ES-I3 (cell line): ENCODE measurements around the gene NEK1.

Source experiments
- H3K36me3 ChIP-seq: 2 replicates; pipeline ENCODE4 v1.6.1; 2013; ENCODE audit warnings: mild to moderate bottlenecking, low read length, control low read depth, moderate library complexity; ENCODE audit not compliant: insufficient read depth
- H3K4me1 ChIP-seq: 2 replicates; pipeline ENCODE4 v1.6.1; 2013; ENCODE audit warnings: mild to moderate bottlenecking, control low read depth, low read length; ENCODE audit not compliant: insufficient read depth
- H3K9ac ChIP-seq: 2 replicates; pipeline ENCODE4 v1.6.1; 2013; ENCODE audit warnings: low read depth, mild to moderate bottlenecking, low read length, moderate library complexity
- H3K9me3 ChIP-seq: 2 replicates; pipeline ENCODE4 v1.6.1; 2013; ENCODE audit warnings: mild to moderate bottlenecking, low read length, moderate library complexity; ENCODE audit not compliant: control insufficient read depth, insufficient read depth

NEK1 gene

DNA sequence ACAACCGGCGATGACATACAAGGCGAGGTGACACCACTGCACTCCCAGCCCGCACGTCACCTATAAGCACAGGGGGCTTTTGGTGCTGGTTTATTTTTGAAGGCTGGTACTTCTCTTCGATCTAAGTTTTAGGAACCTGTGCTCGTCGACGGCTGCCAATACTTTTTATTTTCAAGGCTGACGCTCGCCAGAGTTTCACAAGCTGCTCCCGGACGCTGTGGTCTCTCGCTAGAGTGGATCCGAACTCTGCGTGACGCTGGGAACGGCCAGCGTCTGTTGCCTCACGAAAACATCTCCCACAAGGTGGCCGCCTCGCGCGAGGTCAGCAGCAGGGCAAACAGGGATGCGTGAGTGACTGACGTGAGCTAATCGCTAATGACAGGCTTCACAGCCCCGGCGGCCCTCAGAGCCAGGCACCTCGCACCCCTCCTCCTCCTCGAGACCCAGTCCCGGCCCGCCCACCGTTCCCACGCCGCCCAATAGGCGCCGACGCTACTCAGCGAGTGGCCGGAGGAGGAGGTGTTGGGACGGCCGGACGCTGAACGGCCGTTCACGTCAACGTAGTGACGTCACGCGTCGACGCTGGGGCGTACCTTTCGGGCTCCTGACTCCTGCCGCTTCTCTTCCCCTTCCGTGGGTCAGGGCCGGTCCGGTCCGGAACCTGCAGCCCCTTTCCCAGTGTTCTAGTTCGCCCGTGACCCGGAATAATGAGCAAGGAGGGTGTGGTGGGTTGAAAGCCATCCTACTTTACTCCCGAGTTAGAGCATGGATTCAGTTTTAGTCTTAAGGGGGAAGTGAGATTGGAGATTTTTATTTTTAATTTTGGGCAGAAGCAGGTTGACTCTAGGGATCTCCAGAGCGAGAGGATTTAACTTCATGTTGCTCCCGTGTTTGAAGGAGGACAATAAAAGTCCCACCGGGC lies 7.8 kb upstream of the NEK1 start, which contains the start of gene CLCN3:
Gene CLCN3, plus strand, starts transcription at position 621 of the 922 bp plus-strand sequence. CDS start 15,351 bp downstream, outside the sequence.
- no peaks in the 10 kb centered on the region for H3K36me3 ChIP-seq
- no peaks in the 10 kb centered on the region for H3K9me3 ChIP-seq
- peak within 1 kb of the TSS; percentile 96 for H3K9ac ChIP-seq
- peaks cover 6% of the 10 kb centered on the region; the same call in 1 of the 2 replicates for H3K4me1 ChIP-seq

DNA sequence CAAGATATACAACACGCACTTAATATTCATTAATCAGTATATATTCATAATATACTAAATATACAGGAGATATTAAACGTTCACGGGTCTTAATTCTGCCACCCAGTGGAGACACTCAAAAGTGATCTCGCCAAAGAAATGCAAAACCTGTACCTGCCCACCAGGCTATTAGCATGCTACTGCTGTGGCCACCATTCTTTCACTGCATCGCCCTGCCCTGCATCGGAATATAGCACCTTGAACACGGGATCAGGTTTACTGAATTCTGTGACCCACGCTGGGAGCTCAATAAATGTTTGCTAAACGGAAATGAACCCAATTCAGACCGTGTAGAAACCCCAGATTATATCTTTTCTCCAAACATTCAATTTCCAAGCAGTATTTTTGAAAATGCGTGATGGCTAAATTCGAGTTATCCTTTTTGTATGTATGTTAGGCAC lies 7.2 kb upstream of the NEK1 start:
- peaks cover 6% of the 10 kb centered on the region; the same call in 1 of the 2 replicates for H3K4me1 ChIP-seq
- peak overlapping the region; percentile 96 for H3K9ac ChIP-seq
- no peaks in the 10 kb centered on the region for H3K9me3 ChIP-seq
- H3K36me3 ChIP-seq: no peaks in the 10 kb centered on the region

DNA sequence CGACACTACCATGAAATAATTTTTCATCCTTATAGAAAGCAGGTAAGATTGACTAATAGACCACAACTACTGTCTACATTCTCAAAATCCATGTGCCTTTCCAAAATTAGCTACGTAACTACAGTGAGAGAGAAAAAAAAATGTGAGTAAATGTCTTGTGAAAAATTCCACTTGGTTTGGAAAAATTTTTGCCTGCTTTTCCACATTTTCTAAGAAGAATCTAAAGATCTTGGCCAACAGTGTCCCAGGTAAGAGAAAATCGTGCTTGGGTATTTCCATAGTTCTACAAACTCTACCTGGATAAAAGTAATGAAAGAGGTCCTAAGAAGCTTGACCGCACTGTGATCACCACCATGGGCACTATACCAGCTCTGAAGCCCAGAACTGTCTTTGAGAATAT lies 6.6 kb upstream of the NEK1 start:
- Histone ChIP-seq H3K9ac (no peak overlapping the region; the same call in 1 of the 2 replicates), H3K9me3 (no peaks in the 10 kb centered on the region), H3K36me3 (no peaks in the 10 kb centered on the region), H3K4me1 (peaks cover 6% of the 10 kb centered on the region; the same call in 1 of the 2 replicates)

DNA sequence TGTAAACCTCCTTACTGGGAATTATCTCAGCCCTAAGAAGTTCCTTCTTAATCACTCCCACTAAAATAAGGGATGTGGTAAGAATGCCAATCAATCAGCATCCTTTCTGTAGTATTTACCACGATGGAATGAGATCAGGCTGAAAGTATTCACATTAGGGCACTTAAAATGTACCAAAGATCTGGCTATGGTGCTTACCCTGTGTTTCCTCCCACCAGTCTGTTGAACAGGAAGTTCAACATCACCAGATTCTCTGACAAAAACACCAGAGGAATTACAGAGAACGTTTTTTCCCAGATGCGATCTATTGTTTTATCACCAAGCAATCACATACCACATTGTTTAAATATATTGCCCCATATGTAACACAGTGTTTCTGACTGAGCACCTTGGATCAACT lies 5.9 kb upstream of the NEK1 start:
- no peaks in the 10 kb centered on the region for H3K36me3 ChIP-seq

DNA sequence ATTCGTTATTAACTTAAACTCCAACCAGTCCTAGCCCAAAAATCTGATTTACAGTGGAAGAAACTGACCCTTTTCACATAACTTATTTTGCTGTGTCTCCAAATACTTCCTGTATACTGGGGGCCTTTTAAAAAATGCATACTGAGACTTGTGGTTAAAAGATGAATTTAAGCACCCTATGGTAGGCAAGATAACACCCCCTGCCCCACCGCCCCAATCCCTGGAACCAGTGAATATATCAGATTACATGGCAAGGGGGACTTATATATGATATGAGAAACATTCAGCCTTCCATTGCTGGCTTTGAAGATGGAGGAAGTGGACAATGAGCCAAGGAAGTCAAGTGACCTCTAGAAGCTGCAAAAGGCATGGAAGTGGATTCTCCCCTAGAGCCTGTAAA lies 4.9 kb upstream of the NEK1 start:
- H3K4me1 ChIP-seq: peaks cover 3% of the 10 kb centered on the region; the same call in 1 of the 2 replicates
- H3K9me3 ChIP-seq: no peaks in the 10 kb centered on the region
- H3K9ac ChIP-seq: no peak overlapping the region
- no peaks in the 10 kb centered on the region for H3K36me3 ChIP-seq

More for the DNA sequence above, 5.9 kb upstream of the NEK1 start:
- H3K9ac ChIP-seq: no peak overlapping the region
- no peaks in the 10 kb centered on the region for H3K9me3 ChIP-seq
- peaks cover 6% of the 10 kb centered on the region; the same call in 1 of the 2 replicates for H3K4me1 ChIP-seq

DNA sequence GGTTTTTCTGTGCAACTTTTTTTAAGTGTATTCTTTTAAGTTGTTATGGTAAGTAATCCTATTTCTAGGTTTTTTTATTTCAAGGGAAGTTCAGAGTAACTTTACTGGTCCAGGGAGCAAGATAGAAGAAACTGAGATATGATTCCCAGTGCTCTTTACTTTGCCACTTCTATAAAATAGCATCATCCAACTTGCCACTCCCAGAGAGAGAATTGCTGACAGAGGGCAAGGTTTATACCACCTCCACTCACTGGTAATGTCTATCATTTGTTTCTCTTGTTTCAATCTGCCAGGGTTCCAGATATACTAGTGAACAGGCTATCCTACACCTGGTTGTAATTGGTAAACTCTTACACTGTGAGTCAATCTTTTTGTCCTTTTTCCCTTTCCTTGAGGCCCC lies 4.5 kb upstream of the NEK1 start:
- Histone ChIP-seq H3K36me3 (no peaks in the 10 kb centered on the region), H3K9ac (no peak overlapping the region), H3K9me3 (no peaks in the 10 kb centered on the region), H3K4me1 (no peaks in the 10 kb centered on the region)

DNA sequence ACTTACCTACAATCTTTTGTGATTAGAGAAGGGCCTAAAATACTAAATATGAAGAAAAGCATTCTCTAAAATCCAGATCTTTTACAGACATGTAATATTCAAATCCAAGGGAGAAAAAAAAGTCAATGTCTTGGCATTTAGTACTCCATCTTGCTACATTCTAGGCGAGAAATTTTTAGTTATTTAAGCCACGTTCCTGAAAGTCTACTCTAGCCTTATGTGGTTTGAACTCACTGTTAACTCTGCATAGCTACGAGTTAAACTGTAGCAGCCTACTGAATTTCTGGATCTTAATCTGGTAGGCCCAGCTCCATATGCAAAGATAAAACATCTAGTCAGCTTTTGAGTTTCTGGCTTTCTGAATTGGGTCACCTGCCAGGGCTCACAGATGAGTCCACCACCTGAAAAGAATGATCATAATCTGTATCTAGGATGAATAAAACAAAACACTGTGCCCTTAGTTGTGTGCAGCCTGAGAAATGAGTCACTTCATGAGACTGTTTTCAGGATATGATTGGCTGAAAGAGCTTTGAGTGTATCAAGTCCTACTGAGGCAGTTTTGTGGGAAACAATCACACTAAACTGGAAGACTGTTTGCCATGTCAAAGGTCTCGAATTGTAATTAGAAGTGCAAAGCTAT lies 3.2 kb upstream of the NEK1 start:
- Histone ChIP-seq H3K4me1 (no peaks in the 10 kb centered on the region; the same call in 1 of the 2 replicates), H3K36me3 (no peaks in the 10 kb centered on the region), H3K9ac (no peak overlapping the region), H3K9me3 (no peaks in the 10 kb centered on the region)

DNA sequence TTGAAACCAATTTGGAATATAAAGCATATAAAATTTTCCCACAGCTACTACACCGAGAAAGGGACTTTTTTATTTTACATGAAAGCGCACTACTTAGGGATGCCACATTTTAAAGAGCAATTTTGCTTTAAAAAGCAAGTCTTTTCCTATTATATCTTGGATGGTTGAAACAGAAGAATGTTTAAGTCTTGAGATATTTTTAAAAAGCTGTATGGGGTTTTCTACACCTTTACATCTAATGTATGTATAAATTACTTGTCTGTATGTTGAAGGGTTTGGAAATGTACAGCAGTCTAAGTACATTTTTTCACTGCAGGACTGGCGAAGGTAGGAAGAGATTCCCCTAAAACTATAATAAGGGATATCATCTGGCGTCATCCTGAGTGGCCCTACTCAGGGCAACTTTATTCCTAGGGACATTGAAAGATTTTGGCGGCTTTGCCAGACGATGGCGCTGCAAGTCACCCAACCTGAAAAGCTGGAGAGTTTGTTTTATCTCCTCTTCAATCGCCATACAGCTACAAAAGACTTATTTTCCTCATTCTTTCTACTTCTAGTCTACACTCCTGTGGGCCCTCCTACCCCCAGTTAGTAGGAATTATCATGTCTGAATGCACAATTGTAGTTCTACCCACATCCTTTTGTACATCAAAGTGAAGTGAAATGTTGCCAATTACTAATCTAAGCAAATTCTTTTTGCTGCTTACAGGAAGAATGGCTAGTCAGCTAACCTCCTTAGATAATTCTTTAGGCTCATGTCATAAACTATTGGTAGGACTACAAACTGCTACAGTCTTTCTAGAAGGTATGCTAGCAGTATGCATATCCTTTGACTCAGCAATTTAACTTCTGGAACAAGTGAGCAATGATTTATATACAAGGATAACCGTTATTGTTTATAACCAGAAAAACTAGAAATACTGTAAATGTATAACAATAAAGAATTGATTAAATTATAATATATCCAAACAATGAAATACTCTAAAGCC lies 782 bp upstream of the NEK1 start:
- Histone ChIP-seq H3K4me1 (no peaks in the 10 kb centered on the region; the same call in 1 of the 2 replicates), H3K36me3 (no peaks in the 10 kb centered on the region), H3K9ac (peak overlapping the region; percentile 61), H3K9me3 (no peaks in the 10 kb centered on the region)

DNA sequence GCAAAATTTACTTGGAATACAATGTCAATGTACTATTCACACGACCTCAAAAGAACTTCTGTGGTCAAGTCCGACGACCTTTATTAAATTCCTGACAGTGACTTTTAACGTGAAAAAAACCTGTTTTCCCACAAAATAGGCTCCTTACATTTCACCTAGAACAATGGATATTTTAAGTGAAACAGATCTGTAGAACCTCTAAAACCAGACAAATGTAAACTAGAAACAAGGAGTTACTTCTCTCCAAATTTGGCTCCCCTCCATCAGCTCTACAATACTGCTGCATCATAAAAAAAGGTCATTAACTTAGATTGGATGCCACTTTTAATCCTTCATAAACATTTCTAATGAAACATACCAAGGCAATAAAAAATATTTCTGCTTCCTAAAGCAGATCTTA lies 1.2 kb downstream of the NEK1 start:
- Histone ChIP-seq H3K4me1 (no peaks in the 10 kb centered on the region; the same call in 1 of the 2 replicates), H3K9me3 (no peaks in the 10 kb centered on the region), H3K36me3 (no peaks in the 10 kb centered on the region), H3K9ac (0 out of 2 replicates have a peak overlapping the region, but pooled peaks have one; percentile 81)

DNA sequence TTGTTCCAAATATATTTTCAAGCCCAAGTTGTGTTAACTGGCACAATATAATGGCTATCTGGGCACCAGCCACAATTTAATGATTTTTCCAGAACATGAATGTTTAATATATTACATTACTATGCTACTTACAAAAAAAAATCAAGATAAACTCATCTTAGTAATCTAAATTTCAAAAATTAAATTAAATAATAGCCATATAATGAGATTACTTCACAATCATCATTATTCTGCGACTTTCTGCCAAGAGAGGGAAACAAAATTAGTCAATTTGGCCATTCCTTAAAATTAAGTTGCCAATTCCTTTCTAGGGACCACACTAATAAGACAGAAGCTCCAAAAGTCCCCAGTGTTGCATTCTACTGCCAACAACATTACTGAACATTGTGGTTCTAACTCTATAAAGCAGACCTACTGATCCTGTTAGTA lies 7.5 kb downstream of the NEK1 start:
- no peaks in the 10 kb centered on the region for H3K9me3 ChIP-seq
- H3K9ac ChIP-seq: no peak overlapping the region
- H3K36me3 ChIP-seq: no peaks in the 10 kb centered on the region
- H3K4me1 ChIP-seq: no peaks in the 10 kb centered on the region

DNA sequence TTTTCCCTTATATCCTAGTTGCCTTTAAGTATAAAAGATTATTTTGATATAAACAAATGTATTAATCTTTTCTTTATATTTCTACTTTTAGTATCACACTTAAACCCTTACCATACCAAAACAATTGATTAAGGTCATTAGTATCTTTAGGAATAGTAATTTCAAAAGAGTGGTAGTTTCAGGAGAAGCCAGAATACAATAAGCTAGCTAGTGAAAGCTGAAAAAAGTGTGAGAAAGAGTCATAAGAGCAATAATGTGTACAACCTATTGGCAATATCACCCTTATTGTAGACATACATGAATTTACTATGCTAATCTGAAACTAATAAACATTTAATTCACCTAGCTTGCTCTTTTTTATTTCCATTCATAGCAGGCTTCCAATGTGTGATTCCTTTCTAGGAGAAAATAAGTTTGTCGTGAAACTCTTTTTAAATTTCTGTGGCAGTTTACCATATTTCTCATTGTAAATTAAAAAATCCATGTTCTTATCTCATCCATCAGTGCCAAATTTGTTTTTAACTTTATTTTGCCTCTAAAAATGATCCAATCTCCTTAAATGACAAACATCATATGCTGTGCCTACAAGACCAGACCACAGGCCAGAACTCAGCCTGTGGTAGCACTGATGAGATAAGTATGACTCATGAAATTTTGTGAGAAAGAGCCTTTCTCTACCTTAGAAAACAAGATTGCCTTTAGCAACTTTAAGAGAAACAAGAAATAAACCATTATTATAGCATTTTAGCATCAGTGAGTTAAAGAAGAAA lies 8.1 kb downstream of the NEK1 start:
- Histone ChIP-seq H3K36me3 (no peaks in the 10 kb centered on the region), H3K4me1 (no peaks in the 10 kb centered on the region), H3K9me3 (no peaks in the 10 kb centered on the region), H3K9ac (no peak overlapping the region)

DNA sequence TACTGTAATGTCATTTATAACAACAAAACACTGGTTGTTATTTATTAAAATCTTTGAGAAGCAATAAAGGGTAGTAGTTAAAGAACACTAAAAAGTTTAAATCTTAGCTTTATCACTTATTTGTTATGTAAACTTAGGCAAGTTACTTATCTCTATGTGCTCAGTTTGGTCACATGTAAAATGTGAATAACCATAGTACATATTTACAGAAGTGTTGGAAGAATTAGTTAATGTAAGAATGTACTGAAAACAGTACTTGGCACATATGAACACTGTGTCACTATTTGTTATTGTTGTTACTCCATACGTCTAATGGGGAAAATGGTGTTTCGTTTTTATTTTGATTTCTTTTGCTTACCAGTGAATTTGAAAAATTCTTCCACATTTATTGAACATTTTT lies 9.1 kb downstream of the NEK1 start:
- Histone ChIP-seq H3K36me3 (no peaks in the 10 kb centered on the region), H3K9me3 (no peaks in the 10 kb centered on the region), H3K9ac (no peak overlapping the region), H3K4me1 (no peaks in the 10 kb centered on the region)

DNA sequence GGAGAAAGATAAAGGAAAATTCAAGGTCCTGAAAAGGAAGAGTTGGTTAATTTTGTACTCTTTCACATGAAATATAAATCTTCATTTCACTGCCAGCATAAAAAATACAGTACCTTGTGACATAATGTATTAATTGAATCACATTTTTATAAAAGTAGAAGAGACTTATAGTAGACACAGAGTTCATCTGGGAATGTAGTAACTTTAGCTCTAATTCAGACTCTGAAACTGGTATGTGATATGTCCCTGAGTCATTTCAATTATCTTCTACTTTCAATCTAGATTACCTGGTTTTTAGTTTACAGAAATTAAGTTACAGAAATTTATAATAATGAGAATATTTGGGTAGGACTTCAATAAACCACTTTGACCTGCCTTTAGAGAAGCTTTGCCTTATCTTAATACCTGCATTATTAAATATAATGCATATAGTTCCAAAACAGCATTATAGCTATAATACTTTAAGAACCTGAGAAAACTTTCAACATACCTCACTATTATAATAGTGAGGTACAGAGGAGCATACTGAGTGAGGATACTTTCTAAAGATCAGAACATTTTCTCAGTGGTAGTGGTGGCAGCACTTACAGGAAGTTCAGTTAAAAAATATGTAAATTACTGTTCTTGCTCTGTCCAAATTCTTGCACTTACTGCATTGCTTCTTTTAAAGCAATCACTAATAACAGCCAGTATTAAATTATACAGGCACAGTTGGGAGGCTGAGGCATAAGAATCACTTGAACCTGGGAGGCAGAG lies 11.2 kb downstream of the NEK1 start:
- Histone ChIP-seq H3K4me1 (no peaks in the 10 kb centered on the region), H3K36me3 (no peaks in the 10 kb centered on the region), H3K9ac (no peak overlapping the region), H3K9me3 (no peaks in the 10 kb centered on the region)
